ENCODE measurements around the gene PLTP.
A peak's percentile ranks its signal among the peaks of the same experiment; 100 is the strongest.

Gene PLTP

DNA sequence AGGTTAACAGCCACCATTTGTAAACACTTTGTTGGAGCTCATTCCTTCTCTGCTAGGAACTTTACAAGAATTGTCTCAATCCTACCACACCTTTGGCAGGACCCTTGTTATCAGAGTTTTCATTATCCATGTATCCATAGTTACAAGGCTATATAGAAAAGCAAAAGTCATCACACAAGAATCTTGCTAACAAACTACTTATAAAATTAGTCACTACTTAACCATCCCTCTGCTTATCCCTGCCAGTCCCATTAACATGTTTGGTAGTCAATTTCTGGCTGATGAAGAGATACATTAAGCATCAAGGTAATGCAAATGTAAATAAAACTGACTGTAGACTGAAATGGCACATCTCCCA is 44.2 kb downstream of the PLTP start:
- DNase-seq = no peak

DNA sequence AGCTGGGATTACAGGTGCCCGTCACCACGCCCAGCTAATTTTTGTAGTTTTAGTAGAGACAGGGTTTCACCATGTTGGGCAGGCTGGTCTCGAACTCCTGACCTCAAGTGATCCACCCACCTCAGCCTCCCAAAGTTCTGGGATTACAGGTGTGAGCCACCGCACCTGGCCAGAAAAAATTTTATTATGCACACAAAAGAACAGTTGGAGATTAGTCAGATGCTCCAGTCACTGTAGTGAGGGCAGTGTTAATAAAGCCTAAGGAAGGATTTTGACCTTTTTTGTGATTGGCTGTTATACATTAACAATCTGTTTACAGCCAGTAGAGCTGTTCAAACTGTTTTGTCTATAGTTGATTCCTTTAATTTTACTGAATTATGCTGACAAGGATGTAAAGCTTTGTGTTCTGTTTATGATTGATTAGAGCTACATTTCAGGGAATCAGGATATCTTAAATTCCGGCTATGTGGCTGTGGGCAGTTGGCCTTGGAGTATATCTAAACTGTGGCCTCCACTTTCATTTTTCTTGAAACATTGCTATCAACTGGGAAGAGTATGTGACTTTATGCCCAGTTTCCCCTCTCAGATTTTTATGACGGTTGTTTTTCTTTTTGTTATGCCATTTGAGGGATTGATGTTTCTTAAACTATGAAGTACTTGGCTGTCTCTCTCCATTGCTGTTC is 44.7 kb downstream of the PLTP start:
- DNase-seq = no peak

DNA sequence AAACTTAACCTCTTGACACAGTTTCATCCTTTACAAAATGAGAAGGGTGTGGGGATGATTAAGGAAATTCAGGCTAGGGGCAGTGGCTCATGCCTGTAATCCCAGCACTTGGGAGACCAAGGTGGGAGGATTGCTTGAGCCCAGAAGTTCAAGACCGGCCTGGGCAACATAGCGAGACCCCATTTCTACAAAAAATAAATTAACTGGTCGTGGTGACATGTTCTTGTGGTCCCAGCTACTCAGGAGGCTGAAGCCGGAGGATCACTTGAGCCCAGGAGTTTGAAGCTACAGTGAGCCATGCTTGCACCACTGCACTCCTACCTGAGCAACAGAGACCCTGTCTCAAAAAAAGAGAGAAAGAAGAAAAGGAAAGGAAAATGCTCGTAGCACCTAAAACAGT is 45.5 kb downstream of the PLTP start:
- DNase-seq = no peak

DNA sequence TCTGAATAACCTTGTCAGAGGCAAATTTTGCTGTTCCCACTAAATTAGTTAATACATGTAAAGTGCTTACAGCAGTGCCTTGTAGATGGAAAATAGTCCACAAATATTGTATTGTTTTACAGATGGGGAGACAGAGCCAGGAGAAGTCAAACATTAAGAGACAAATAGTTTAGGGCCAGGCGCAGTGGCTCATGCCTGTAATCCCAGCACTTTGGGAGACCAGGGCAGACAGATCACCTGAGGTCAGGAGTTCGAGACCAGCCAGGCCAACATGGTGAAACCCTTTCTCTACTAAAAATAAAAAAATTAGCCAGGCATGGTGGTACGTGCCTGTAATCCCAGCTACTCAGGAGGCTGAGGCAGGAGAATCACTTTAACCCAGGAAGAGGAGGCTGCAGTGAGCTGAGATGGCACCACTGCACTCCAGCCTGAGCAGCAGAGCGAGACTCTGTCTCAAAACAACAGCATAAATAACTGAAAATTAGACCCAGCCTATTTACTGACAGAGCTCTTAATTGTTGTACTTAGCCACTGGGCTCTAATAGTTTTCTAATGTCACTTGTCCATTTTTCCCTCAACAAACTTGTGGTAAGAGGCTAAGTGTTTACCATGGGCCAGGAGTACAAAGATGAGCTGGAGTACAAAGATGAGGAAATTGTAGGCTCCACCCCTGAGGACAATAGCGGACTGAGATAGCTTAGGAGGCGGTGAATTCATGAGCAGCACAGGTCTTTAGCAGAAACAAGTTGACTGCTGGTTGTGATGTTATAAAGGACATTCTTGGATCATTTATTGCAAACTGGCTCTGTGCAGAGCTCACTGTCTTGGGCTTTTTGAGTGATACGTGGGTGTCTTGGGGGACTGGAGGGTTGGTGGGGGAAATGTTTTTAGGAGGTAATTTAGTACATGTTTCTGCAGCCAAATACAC is 48.1 kb downstream of the PLTP start:
- no peak for DNase-seq

DNA sequence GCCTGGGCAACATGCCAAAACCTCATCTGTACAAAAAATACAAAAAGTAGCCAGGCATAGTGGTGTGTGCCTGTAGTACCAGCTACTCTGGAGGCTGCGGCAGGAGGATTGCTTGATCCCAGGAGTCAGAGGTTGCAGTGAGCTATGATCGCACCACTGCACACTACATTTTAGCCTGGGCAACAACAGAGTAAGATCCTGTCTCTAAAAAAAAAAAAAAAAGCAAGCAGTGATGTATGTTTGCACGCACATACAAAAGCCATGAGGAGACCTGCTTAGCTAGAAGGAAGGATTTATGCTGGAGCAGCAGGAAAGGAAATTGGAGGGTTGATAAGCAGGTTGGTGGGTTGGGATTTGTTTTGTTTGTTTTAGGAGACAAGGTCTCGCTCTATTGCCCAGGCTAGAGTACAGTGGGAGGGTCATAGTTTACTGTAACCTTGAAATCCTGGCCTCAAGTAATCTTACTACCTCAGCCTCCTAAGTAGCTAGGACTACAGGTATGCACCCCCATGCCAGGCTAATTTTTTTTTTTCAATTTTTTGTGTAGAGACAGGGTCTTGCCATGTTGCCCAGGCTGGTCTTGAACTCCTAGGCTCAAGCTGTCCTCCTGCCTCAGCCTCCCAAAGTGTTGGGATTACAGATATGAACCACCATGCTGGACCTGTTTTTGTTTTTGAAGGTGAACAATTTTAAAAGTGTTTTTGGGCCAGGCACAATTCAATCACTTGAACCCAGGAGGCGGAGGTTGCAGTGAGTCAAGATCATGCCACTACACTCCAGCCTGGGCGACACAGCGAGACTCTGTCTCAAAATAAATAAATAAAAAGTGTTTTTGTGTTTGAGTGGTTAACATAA is 50.5 kb downstream of the PLTP start:
- no peak for DNase-seq

DNA sequence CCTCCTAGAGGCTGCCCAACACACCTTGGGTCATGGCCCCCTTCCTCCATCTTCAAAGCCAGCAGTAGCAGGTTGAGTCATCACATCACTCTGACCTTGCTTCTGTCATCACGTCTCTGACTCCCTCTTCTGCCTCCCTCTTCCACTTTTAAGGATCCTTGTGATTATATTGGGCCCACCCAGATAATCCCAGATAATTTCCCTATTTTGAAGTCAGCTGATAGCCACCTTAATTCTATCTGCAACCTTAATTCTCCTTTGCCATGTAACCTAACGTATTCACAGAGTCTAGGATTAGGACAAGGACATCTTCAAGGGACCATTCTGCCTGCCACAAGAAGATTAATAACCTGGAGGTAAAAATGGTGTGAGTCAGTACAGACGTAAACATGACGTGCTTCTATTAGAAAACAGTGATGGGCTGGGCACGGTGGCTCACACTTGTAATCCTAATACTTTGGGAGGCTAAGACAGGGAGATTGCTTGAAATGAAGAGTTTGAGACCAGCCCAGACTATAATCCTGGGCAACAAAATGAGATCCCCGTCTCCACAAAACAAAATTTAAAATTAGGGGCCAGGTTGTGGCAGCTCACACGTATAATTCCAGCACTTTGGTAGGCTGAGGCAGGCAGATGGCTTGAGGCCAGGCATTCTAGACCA is 51.3 kb downstream of the PLTP start:
- DNase-seq = no peak

DNA sequence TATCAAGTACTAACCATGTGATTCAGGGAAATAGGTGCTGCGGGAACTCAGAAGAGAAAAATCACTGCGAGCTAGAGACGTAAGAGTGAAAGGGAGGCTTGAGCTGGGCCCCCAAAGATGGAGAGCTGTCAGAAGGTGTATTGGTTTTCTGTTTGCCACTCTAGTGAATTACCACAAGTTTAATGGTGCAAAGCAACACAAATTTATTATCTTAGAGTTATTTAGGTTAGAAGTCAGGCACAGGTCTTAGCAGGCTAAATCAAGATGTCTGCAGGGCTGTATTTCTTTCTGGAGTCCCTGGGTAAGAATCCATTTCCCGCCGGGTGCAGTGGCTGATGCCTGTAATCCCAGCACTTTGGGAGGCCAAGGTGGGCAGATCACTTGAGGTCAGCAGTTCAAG is 52.0 kb downstream of the PLTP start:
- DNase-seq = no peak

DNA sequence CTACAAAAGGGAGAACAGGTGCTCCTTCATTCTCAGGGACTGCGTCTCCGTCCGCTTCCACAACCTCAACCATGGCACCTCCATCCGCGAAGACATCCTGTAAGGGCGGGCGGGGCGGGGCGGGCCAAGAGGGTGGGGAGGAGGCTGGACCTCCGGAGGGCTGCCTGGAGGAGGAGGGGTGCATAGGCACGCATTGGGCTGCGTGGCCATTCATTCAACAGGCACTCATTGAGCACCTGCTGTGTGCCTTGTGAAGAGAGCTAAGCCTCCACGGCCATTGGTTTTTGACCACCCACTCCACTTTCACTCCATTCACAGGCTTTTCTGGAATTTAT is 54.1 kb downstream of the PLTP start:
- DNase-seq = no peak

DNA sequence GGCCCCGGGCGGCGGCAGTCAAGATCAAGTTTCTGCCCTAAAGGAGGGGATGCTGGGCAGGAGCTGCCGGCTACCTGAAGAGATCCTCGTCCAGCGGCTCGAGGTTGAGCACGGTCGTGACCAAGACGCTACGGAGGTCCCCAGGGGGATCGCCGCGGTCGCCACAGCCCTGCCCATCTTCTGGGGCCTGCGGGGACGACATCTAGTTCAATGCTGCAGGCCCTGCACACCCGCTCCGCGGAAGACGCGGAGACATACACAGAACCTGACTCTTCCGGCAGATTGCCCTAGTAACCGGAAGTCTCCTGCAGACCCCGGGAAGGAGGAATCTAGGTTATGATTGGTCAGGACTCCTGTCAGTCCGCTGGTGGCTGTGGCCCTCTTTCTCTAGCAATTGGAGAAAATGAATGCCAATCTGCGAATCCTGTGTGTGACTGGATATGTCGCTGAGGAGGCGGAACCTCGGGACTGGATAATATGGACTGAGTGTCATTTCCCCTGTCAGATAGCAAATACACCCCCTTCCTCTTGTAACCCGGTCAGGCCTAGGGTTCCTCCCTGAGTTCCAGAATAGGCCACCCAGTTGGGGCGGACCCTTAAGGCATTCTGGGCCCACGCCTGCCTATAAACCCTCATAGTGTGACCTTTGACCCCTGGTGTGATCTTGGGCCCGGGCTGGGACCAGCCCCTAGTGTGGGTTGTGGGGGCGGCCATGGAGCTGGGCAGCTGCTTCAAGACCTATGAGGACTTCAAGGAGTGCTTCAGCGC is 54.7 kb downstream of the PLTP start, which contains the start of the genes ACOT8 and ZSWIM3:
Gene ACOT8, minus strand, starts transcription at position 279 of the 768 bp plus-strand sequence. Its CDS starts 77 bp downstream, at position 202.
Gene ZSWIM3, plus strand, starts transcription at position 501 of the 768 bp plus-strand sequence. Its CDS starts 212 bp downstream, at position 713.
- peak; percentile 80 for DNase-seq

DNA sequence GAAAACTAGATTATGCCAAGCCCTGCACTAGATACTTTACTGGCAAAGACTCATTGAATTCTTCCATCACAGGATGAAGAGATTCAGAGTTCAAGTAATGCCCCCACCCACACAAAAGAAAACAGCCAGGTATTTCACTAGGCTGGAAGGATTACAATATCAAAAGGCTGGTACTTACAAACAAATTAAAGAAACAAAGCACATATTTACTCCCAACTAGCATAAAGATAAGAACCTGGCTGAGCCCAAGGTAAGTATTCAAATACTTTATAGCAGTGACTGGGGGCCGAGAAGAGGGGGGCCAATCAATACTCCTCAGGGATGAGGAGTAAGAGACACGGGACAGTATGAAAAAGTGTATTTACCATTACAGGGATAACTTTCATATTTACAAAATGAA is 58.5 kb downstream of the PLTP start:
- no peak for DNase-seq

DNA sequence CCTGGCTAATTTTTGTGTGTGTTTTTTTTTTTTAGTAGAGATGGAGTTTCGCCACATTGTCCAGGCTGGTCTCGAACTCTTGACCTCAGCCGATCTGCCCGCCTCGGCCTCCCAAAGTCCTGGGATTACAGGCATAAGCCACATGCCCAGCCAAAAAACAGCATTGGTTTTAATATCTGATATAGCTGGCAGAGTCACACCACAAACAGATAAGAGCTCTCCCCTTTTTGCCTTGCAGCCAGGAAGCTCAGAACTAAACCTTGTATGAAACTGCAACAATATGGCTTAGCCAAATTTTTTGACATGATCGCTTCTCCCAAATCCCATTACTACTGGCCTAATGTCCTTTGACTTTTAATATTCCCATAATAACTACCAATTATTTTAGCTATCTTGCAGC is 59.6 kb downstream of the PLTP start:
- no peak for DNase-seq

DNA sequence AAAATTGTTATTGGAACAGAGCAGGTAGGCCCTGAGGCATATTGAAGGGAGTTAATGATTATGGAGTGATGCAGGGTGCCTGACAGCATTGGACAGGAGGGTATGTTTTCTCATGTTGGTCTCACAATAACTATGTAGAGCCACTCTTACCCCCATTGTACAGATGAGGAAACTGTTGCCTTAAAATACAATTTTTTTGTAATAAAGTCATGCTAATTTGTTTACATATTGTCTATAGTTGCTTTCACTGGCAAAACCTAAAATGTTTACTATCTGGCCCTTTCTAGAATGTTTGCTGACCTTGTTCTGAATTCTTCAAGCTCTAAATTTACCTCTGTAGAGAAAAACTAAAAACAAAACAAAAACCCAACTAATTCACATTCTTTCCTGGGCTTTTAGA is 60.5 kb downstream of the PLTP start:
- DNase-seq = no peak

DNA sequence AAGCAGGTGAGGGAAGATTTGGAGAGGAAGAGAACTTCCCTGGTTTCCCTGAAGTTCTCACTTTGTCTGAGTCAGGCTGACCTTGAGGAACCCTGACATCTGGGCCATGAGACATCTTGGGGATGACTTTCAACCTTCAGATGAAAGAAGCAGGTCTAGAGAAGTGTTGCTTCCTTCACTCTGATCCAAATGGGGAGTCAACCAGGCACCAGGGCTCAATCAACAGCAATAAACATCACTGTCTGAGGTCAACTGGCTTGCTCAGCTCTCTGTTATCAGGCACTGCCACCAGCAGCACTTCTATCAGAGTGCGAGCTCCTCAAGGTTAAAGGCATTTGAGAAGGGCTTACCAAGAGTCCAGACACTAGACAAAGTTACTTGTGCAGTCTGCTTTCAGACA is 61.0 kb downstream of the PLTP start:
- no peak for DNase-seq

DNA sequence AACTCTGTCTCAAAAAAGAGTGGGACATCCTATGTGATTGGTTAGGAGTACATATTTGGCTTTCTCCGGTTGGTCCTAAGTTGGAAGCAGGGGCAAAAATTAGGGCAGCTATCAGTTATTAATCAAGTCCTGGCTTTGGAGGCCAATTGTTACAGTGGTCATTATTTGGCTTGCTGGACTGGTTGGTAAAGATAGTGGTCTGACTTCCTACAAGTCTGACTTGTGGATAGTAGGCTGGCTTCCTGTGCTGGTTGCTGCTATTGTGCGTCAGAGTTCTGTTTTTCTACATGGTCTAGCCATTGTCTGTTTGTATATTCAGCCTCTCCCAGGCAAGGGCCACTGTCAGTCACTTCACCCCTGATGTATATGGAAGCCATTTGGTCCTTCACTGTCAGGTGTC is 61.7 kb downstream of the PLTP start:
- DNase-seq = no peak

DNA sequence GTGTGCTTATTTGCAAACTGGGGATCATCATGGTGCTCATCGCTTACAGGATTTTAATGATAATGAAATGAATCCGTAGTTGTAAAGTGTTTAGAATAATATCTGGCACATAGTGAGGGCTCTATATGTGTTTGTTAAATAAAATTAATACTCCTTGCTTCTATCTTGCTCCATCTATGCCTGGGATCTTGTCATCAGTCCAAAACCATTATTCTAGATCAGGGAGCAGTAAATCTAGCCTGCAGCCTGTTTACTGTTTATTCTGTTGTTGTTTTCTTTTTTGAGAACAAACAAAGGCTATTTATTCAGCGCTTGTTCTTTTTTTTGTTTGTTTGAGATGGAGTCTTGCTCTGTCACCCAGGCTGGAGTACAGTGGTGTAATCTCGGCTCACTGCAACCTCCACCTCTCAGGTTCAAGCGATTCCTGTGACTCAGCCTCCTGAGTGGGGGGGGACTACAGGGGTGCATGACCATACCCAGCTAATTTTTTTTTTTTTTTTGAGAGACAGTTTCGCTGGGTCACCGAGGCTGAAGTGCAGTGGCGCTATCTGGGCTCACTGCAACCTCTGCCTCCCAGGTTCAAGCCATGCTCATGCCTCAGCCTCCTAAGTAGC is 62.9 kb downstream of the PLTP start:
- DNase-seq = no peak

Measured in T-helper 9 cell (primary cell).